GM19455 (cell line): Measurements from ENCODE around the gene DDX39B.

Source experiments
- ATAC-seq: cut with Tn5 transposase; IDR thresholded peaks from one replicate; pipeline ENCODE4 v1.9.1; 2021; ENCODE audit not compliant: unreplicated experiment

Gene DDX39B

GRCh38 chr6:31548544-31548873, 6.7 kb upstream of the DDX39B start:
- ATAC-seq = no peak

GRCh38 chr6:31547727-31548543, 6.1 kb upstream of the DDX39B start:
- no peak for ATAC-seq

- ATAC-seq = peak; percentile 63
These were observed 5.3 kb upstream of the DDX39B start, which contains the start of gene NFKBIL1 for GRCh38 chr6:31546958-31547726. TSS of gene NFKBIL1 (plus strand) at chr6:31547608. CDS start at chr6:31547695, 87 bp downstream.

GRCh38 chr6:31546339-31546957, 4.6 kb upstream of the DDX39B start, which contains the start of gene ATP6V1G2:
TSS of gene ATP6V1G2 (minus strand) at chr6:31546608. CDS start at chr6:31546559, 49 bp downstream.
- no peak for ATAC-seq

GRCh38 chr6:31545291-31545690, 3.5 kb upstream of the DDX39B start:
- ATAC-seq = no peak

- ATAC-seq = no peak
These were observed 2.9 kb upstream of the DDX39B start for GRCh38 chr6:31544676-31545075.

- no peak for ATAC-seq
These were observed 1.8 kb upstream of the DDX39B start for GRCh38 chr6:31543639-31544038.

GRCh38 chr6:31541059-31541657, 645 bp downstream of the DDX39B start:
- no peak for ATAC-seq

GRCh38 chr6:31540640-31541039, 1.2 kb downstream of the DDX39B start:
- no peak for ATAC-seq

- ATAC-seq = no peak
These were observed 2.9 kb downstream of the DDX39B start for GRCh38 chr6:31538805-31539400.

GRCh38 chr6:31535538-31536324, 6.1 kb downstream of the DDX39B start:
- no peak for ATAC-seq

GRCh38 chr6:31534521-31535040, 7.2 kb downstream of the DDX39B start:
- ATAC-seq = no peak

GRCh38 chr6:31534011-31534410, 7.8 kb downstream of the DDX39B start:
- no peak for ATAC-seq

- no peak for ATAC-seq
These were observed 8.4 kb downstream of the DDX39B start for GRCh38 chr6:31533455-31533841.

GRCh38 chr6:31532644-31533454, 9.0 kb downstream of the DDX39B start:
- ATAC-seq = no peak

GRCh38 chr6:31531771-31532643, 9.8 kb downstream of the DDX39B start:
- no peak for ATAC-seq

- no peak for ATAC-seq
These were observed 10.6 kb downstream of the DDX39B start for GRCh38 chr6:31531162-31531561.

- no peak for ATAC-seq
These were observed 11.1 kb downstream of the DDX39B start for GRCh38 chr6:31530659-31531058.
